GM12878 (cell line): ENCODE results near the gene EHBP1. TPM values are rescaled to one million over a fixed set of nuclear protein-coding genes. Genes with fewer than 3 reads are reported as not detected.

Experiments
- ATAC-seq: fragments of 200-7000 bp; cut with Tn5 transposase; 3 replicates; pipeline ENCODE4 v1.9.1; 2020; ENCODE audit warnings: mild to moderate bottlenecking, moderate library complexity
- BruUV-seq: library from RNA; stranded (reverse); fragments of 400-500 nt; replicated peaks from 2 replicates; lab custom pipeline; 2021; lab: Mats Ljungman, UMichigan
- CTCF ChIA-PET: fragments of 300-600 bp; sonication (Branson Sonifier 250); formaldehyde crosslinking; extraction: SDS; loops from one replicate; lab custom pipeline; 2021; ENCODE audit warnings: inconsistent platforms; lab: Yijun Ruan, JAX
- POLR2A ChIA-PET: fragments of 350-600 bp; formaldehyde crosslinking; extraction: SDS; loops from one replicate; lab custom pipeline; 2021; ENCODE audit warnings: inconsistent platforms; lab: Charles Lee
- RAD21 ChIA-PET: fragments of 300-600 bp; sonication (Branson Sonifier 250); formaldehyde crosslinking; loops from one replicate; lab custom pipeline; 2023; ENCODE audit warnings: antibody characterized with exemption; ENCODE audit not compliant: unreplicated experiment; lab: Charles Lee
- SMC1A ChIA-PET: fragments of 300-600 bp; sonication (Branson Sonifier 250); formaldehyde crosslinking; loops from one replicate; lab custom pipeline; 2023; ENCODE audit not compliant: unreplicated experiment, uncharacterized antibody; lab: Charles Lee
- DNase-seq: peaks from one replicate; pipeline ENCODE4 v3.0.0-alpha.2; 2011; ENCODE audit warnings: low read depth, low spot score
- FAIRE-seq: peaks from 3 replicates; lab custom pipeline; 2011; peaks lifted over from hg19 to GRCh38; lab: Jason Lieb, UNC
- H2AFZ ChIP-seq: 2 replicates; pipeline ENCODE4 v1.6.0; 2011; ENCODE audit warnings: low read depth, low read length, control low read depth; ENCODE audit not compliant: control insufficient read depth
- H3K27ac ChIP-seq: 2 replicates; pipeline ENCODE4 v1.5.1; 2011; ENCODE audit warnings: control low read depth; ENCODE audit not compliant: control insufficient read depth, insufficient read depth
- H3K27me3 ChIP-seq, 2 experiments: replicated peaks in 1 of 2; 2 replicates each; pipeline versions ENCODE4 v1.6.0 to v1.6.1; 2011; ENCODE audit warnings: low read length in 1 of 2; ENCODE audit not compliant: control insufficient read depth in 2 of 2, insufficient read depth in 2 of 2
- H3K36me3 ChIP-seq, 2 experiments: 2 replicates each; pipeline ENCODE4 v1.5.1; 2011; ENCODE audit warnings: low read length in 1 of 2; ENCODE audit not compliant: control insufficient read depth in 2 of 2, insufficient read depth in 2 of 2
- H3K4me1 ChIP-seq: 2 replicates; pipeline ENCODE4 v1.6.1; 2011; ENCODE audit warnings: mild to moderate bottlenecking, low read length, moderate library complexity, mixed read lengths; ENCODE audit not compliant: control insufficient read depth, insufficient read depth
- H3K4me2 ChIP-seq: 2 replicates; pipeline ENCODE4 v1.6.0; 2011; ENCODE audit warnings: control low read depth; ENCODE audit not compliant: control insufficient read depth, insufficient read depth
- H3K4me3 ChIP-seq: fragments of 200-600 bp; sonication (generic); 2 replicates; pipeline ENCODE4 v1.5.1; 2016
- H3K79me2 ChIP-seq: 2 replicates; pipeline ENCODE4 v1.6.0; 2011; ENCODE audit warnings: low read length; ENCODE audit not compliant: control insufficient read depth, insufficient read depth
- H3K9ac ChIP-seq: 2 replicates; pipeline ENCODE4 v1.8.0; 2011; ENCODE audit warnings: low read length, control low read depth, mixed read lengths; ENCODE audit not compliant: control insufficient read depth, insufficient read depth
- H3K9me3 ChIP-seq: replicated peaks from 3 replicates; pipeline ENCODE4 v1.5.1; 2011; ENCODE audit warnings: mild to moderate bottlenecking, low read length; ENCODE audit not compliant: control insufficient read depth, insufficient read depth
- H4K20me1 ChIP-seq: 2 replicates; pipeline ENCODE4 v1.6.0; 2011; ENCODE audit not compliant: control insufficient read depth, insufficient read depth
- CBFB ChIP-seq: IDR thresholded peaks from 2 replicates; pipeline ENCODE4 v1.6.1; 2016; ENCODE audit warnings: antibody characterized with exemption, low read depth
- ESRRA ChIP-seq: IDR thresholded peaks from 2 replicates; pipeline ENCODE4 v1.6.1; 2012; ENCODE audit warnings: mild to moderate bottlenecking, low read length, improper control_type of control experiment
- GABPA ChIP-seq: IDR thresholded peaks from 2 replicates; pipeline ENCODE4 v1.6.1; 2014; ENCODE audit warnings: antibody characterized with exemption, low read depth, mild to moderate bottlenecking, inconsistent platforms
- HCFC1 ChIP-seq: fragments of 150-350 bp; IDR thresholded peaks from 2 replicates; pipeline ENCODE4 v1.6.1; 2014; ENCODE audit warnings: low read length
- JUND ChIP-seq: IDR thresholded peaks from 2 replicates; pipeline ENCODE4 v1.6.1; 2012; ENCODE audit warnings: low read depth, mild to moderate bottlenecking, low read length, improper control_type of control experiment, moderate library complexity
- NFYB ChIP-seq: IDR thresholded peaks from 2 replicates; pipeline ENCODE4 v1.6.1; 2011; ENCODE audit warnings: low read depth, mild to moderate bottlenecking, low read length, improper control_type of control experiment, moderate library complexity; ENCODE audit not compliant: insufficient read depth
- RAD21 ChIP-seq: IDR thresholded peaks from 2 replicates; pipeline ENCODE4 v1.6.1; 2011; ENCODE audit warnings: mild to moderate bottlenecking, low read depth, low read length, moderate library complexity; ENCODE audit not compliant: insufficient read depth
- SMAD5 ChIP-seq: IDR thresholded peaks from 2 replicates; pipeline ENCODE4 v1.6.1; 2016; ENCODE audit warnings: antibody characterized with exemption, low read depth
- SPI1 ChIP-seq: IDR thresholded peaks from 2 replicates; pipeline ENCODE4 v1.6.1; 2011; ENCODE audit warnings: low read depth, mild to moderate bottlenecking, low read length, moderate library complexity, borderline replicate concordance; ENCODE audit not compliant: insufficient read depth
- TCF3 ChIP-seq: IDR thresholded peaks from 2 replicates; pipeline ENCODE4 v1.6.1; 2012; ENCODE audit warnings: low read depth, mild to moderate bottlenecking, low read length, borderline replicate concordance; ENCODE audit not compliant: insufficient read depth
- WGBS: methylation state at CpG from one replicate; pipeline ENCODE4 v1.1.6; 2016; ENCODE audit warnings: low lambda C conversion rate; ENCODE audit not compliant: insufficient replicate concordance, insufficient coverage; ENCODE audit errors: missing lambda C conversion rate; 5-methylcytosine and 5-hydroxymethylcytosine counted together
- in situ Hi-C: fragments of 300-500 bp; cut with MboI; formaldehyde crosslinking; loops from 9 replicates; pipeline ENCODE4 v1.14.3; 2018; ENCODE audit warnings: mixed read lengths
- intact Hi-C: fragments of 100-400 bp; cut with micrococcal nuclease; formaldehyde crosslinking; loops from one replicate; pipeline ENCODE4 v1.14.2; 2022; ENCODE audit not compliant: unreplicated experiment
- polyA plus RNA-seq, 11 experiments: library from polyadenylated mRNA; depleted of rRNA in 4 of 11; unstranded in 6 of 11; stranded (reverse) in 5 of 11; fragments of >200 nt; fragmentation: Nextera tagmentation in 4 of 11; fragmentation: Illumina TruSeq in 1 of 11; extraction: Ambion mirVana in 4 of 11; extraction: Trizol in 1 of 11; gene quantifications; 1 replicate in 1 of 11; 2 replicates in 10 of 11; pipeline versions ENCODE4 v1.2.1 to v1.2.3, GENCODE V29; 2011 to 2016; ENCODE audit warnings: inconsistent platforms in 2 of 11, missing spikeins in 2 of 11, low read depth in 1 of 11
- total RNA-seq, 4 experiments: library from RNA; depleted of rRNA in 3 of 4; stranded (reverse); fragments of >200 nt in 3 of 4; fragmentation: Illumina TruSeq in 1 of 4; extraction: Trizol in 1 of 4; gene quantifications; 2 replicates each; pipeline versions ENCODE4 v1.2.1 to v1.2.3, GENCODE V29; 2013 to 2021
- TF ChIP-seq, protein P1 (sequence below): fragments of 450-650 bp; IDR thresholded peaks from 2 replicates; pipeline ENCODE4 v1.6.1; 2017; ENCODE audit warnings: mild to moderate bottlenecking, moderate library complexity
- TF ChIP-seq, protein P2 (sequence below): fragments of 450-650 bp; IDR thresholded peaks from 2 replicates; pipeline ENCODE4 v1.6.1; 2017; ENCODE audit warnings: mild to moderate bottlenecking
- TF ChIP-seq, protein P3 (sequence below): IDR thresholded peaks from 2 replicates; pipeline ENCODE4 v1.6.1; 2011; ENCODE audit warnings: low read depth, mild to moderate bottlenecking, low read length, moderate library complexity, borderline replicate concordance; ENCODE audit errors: extremely low read depth

EHBP1 gene
- total and polyA plus RNA-seq, 10 of the 15 experiments (the other 5 are each of a cell fraction or from before 2014, with no cell fraction given): 5.7 to 26.1 (median 13.6) TPM

DNA sequence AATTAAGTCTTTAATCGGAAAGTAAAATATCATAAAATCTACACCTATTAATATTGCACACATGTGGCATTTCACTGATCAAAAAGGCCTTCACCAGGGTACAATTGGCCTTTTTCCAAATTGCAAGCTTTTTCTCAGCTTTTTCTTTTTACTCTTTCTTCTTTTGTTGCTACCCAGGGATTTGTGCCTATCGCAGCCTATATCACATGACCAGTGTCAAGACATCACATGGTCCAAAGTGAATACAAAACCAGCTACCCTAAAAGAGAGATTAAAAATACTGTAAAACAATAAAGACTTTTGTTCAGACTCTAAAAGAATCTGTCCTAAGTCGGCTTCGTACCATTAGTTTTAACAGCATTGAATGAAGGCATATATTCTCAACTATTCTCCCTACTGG lies 330.1 kb downstream of the EHBP1 start (continued):
- TF ChIP-seq TCF3 (no peak), ESRRA (no peak)
- TF ChIP-seq, protein P1, sequence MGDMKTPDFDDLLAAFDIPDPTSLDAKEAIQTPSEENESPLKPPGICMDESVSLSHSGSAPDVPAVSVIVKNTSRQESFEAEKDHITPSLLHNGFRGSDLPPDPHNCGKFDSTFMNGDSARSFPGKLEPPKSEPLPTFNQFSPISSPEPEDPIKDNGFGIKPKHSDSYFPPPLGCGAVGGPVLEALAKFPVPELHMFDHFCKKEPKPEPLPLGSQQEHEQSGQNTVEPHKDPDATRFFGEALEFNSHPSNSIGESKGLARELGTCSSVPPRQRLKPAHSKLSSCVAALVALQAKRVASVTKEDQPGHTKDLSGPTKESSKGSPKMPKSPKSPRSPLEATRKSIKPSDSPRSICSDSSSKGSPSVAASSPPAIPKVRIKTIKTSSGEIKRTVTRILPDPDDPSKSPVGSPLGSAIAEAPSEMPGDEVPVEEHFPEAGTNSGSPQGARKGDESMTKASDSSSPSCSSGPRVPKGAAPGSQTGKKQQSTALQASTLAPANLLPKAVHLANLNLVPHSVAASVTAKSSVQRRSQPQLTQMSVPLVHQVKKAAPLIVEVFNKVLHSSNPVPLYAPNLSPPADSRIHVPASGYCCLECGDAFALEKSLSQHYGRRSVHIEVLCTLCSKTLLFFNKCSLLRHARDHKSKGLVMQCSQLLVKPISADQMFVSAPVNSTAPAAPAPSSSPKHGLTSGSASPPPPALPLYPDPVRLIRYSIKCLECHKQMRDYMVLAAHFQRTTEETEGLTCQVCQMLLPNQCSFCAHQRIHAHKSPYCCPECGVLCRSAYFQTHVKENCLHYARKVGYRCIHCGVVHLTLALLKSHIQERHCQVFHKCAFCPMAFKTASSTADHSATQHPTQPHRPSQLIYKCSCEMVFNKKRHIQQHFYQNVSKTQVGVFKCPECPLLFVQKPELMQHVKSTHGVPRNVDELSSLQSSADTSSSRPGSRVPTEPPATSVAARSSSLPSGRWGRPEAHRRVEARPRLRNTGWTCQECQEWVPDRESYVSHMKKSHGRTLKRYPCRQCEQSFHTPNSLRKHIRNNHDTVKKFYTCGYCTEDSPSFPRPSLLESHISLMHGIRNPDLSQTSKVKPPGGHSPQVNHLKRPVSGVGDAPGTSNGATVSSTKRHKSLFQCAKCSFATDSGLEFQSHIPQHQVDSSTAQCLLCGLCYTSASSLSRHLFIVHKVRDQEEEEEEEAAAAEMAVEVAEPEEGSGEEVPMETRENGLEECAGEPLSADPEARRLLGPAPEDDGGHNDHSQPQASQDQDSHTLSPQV: no peak

DNA sequence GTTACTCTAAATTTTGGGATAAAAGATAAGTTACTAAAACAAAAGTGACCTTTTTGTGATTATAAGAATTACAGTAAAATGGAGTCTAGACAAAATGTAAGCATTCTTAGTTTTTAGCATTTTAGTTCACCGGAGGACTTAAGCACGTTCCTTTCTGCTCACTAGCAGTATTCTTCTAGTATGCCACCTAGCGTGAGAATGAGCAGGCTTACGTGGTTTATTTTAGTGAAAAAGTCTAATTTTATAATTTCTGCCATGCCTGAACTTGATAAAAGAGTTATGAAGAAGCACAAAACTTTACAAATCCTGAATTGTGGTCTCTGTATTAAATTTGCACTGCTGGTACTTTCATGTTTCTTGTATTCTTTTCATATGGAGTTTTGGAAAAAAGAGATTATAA lies 332.5 kb downstream of the EHBP1 start:
- CTCF ChIA-PET: no interaction called here
- TF ChIP-seq, protein P2, sequence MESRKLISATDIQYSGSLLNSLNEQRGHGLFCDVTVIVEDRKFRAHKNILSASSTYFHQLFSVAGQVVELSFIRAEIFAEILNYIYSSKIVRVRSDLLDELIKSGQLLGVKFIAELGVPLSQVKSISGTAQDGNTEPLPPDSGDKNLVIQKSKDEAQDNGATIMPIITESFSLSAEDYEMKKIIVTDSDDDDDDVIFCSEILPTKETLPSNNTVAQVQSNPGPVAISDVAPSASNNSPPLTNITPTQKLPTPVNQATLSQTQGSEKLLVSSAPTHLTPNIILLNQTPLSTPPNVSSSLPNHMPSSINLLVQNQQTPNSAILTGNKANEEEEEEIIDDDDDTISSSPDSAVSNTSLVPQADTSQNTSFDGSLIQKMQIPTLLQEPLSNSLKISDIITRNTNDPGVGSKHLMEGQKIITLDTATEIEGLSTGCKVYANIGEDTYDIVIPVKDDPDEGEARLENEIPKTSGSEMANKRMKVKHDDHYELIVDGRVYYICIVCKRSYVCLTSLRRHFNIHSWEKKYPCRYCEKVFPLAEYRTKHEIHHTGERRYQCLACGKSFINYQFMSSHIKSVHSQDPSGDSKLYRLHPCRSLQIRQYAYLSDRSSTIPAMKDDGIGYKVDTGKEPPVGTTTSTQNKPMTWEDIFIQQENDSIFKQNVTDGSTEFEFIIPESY: no peak
- no peak for TF ChIP-seq JUND
- no peak for TF ChIP-seq GABPA
- no peak for TF ChIP-seq SPI1
- no peak for TF ChIP-seq SMAD5
- TF ChIP-seq NFYB: no peak
- TF ChIP-seq CBFB: no peak
- TF ChIP-seq, protein P3, sequence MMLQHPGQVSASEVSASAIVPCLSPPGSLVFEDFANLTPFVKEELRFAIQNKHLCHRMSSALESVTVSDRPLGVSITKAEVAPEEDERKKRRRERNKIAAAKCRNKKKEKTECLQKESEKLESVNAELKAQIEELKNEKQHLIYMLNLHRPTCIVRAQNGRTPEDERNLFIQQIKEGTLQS: no peak
- no peak for TF ChIP-seq HCFC1
- TF ChIP-seq RAD21: no peak

More for the DNA sequence above, 332.5 kb downstream of the EHBP1 start:
- Histone ChIP-seq H3K4me3 (no peak overlapping the region), H4K20me1 (no peaks in the 10 kb centered on the region), H3K4me1 (no peaks in the 10 kb centered on the region), H3K79me2 (no peaks in the 10 kb centered on the region), H3K9ac (no peak overlapping the region), H3K27ac (no peak overlapping the region), H3K27me3 (no peaks in the 10 kb centered on the region), H2AFZ (no peak overlapping the region), H3K4me2 (no peak overlapping the region), H3K36me3 (no peaks in the 10 kb centered on the region), H3K9me3 (no peaks in the 10 kb centered on the region)
- ChIA-PET SMC1A (no interaction called here), RAD21 (no interaction called here), POLR2A (interaction anchor here (0.6 kb wide), 1 partner anchor 1126 kb away, joined by 6 read pairs; no protein-coding TSS in a partner anchor)
- in situ Hi-C loops: no loop called here
- intact Hi-C loops: no loop called here
- ATAC-seq: no peak
- FAIRE-seq: no peak
- over 99% methylated on average over 4 of the region's 4 CpGs for WGBS
- no TSS peak for BruUV-seq
- no peak for DNase-seq
